Liver (tissue), 9 donors: ENCODE data around the gene STIM2. TPM values are rescaled to one million over a fixed set of nuclear protein-coding genes. Genes with fewer than 3 reads are reported as not detected.

ENCODE experiments used
- DNase-seq: peaks from one replicate; pipeline ENCODE4 v3.0.0-alpha.2; 2017; ENCODE audit warnings: low spot score
- H3K27ac ChIP-seq, 2 donors: one replicate each; pipeline ENCODE4 v1.7.0; 2013; ENCODE audit warnings: inconsistent platforms in 2 of 2, low read length in 2 of 2, control low read depth in 1 of 2, low read depth in 1 of 2, mild to moderate bottlenecking in 1 of 2
- H3K27me3 ChIP-seq, 4 donors: one replicate each; pipeline versions ENCODE4 v1.6.1 to v1.7.0; 2013; ENCODE audit warnings: low read length in 3 of 4, inconsistent platforms in 1 of 4, mild to moderate bottlenecking in 1 of 4, moderate library complexity in 1 of 4; ENCODE audit not compliant: control insufficient read depth in 4 of 4, insufficient read depth in 4 of 4
- H3K36me3 ChIP-seq, 4 donors: one replicate each; pipeline versions ENCODE4 v1.6.1 to v1.7.0; 2013; ENCODE audit warnings: low read length in 3 of 4, mild to moderate bottlenecking in 3 of 4, low read depth in 1 of 4, moderate library complexity in 1 of 4; ENCODE audit not compliant: control insufficient read depth in 4 of 4, insufficient read depth in 3 of 4
- H3K4me1 ChIP-seq, 4 donors: one replicate each; pipeline versions ENCODE4 v1.6.1 to v1.7.0; 2013; ENCODE audit warnings: low read length in 3 of 4, mild to moderate bottlenecking in 3 of 4, moderate library complexity in 1 of 4; ENCODE audit not compliant: control insufficient read depth in 4 of 4, insufficient read depth in 4 of 4
- H3K4me3 ChIP-seq, 3 donors: one replicate each; pipeline versions ENCODE4 v1.6.1 to v1.7.0; 2013; ENCODE audit warnings: low read length in 3 of 3, control low read depth in 1 of 3, low read depth in 1 of 3, mild to moderate bottlenecking in 1 of 3
- H3K9ac ChIP-seq, 2 donors: one replicate each; pipeline ENCODE4 v1.7.0; 2013; ENCODE audit warnings: low read length in 2 of 2, mild to moderate bottlenecking in 2 of 2, moderate library complexity in 2 of 2, control low read depth in 1 of 2, low read depth in 1 of 2
- H3K9me3 ChIP-seq, 4 donors: one replicate each; pipeline versions ENCODE4 v1.6.1 to v1.7.0; 2013; ENCODE audit warnings: low read length in 3 of 4; ENCODE audit not compliant: control insufficient read depth in 4 of 4
- CTCF ChIP-seq: fragments of 150-350 bp; IDR thresholded peaks from 2 replicates; pipeline ENCODE4 v1.5.1; 2017; ENCODE audit warnings: improper control_type of control experiment, low read depth, low read length; ENCODE audit not compliant: missing input control
- EGR1 ChIP-seq, 2 donors: IDR thresholded peaks; 2 replicates each; pipeline ENCODE4 v1.6.1; 2016 to 2018; ENCODE audit warnings: antibody characterized with exemption in 2 of 2, low read depth in 2 of 2
- FOXA1 ChIP-seq: IDR thresholded peaks from 2 replicates; pipeline ENCODE4 v1.6.1; 2016; ENCODE audit warnings: antibody characterized with exemption
- FOXA2 ChIP-seq: IDR thresholded peaks from 2 replicates; pipeline ENCODE4 v1.6.1; 2016; ENCODE audit warnings: antibody characterized with exemption
- GABPA ChIP-seq, 2 donors: IDR thresholded peaks in 1 of 2; conservative IDR thresholded peaks in 1 of 2; 2 replicates each; pipeline ENCODE4 v1.6.1; 2016; ENCODE audit warnings: antibody characterized with exemption in 2 of 2, mild to moderate bottlenecking in 1 of 2, moderate library complexity in 1 of 2
- HNF4A ChIP-seq, 2 donors: conservative IDR thresholded peaks; 2 replicates each; pipeline ENCODE4 v1.6.1; 2016; ENCODE audit warnings: antibody characterized with exemption in 2 of 2, mild to moderate bottlenecking in 2 of 2
- MAX ChIP-seq: IDR thresholded peaks from 2 replicates; pipeline ENCODE4 v1.6.1; 2016; ENCODE audit warnings: antibody characterized with exemption
- NR2F2 ChIP-seq: IDR thresholded peaks from 2 replicates; pipeline ENCODE4 v1.6.1; 2016; ENCODE audit warnings: antibody characterized with exemption
- RAD21 ChIP-seq, 2 donors: IDR thresholded peaks; 2 replicates each; pipeline ENCODE4 v1.6.1; 2016; ENCODE audit warnings: antibody characterized with exemption in 2 of 2, mild to moderate bottlenecking in 2 of 2
- REST ChIP-seq: IDR thresholded peaks from 2 replicates; pipeline ENCODE4 v1.6.1; 2016; ENCODE audit warnings: antibody characterized with exemption, mild to moderate bottlenecking
- RXRA ChIP-seq, 2 donors: IDR thresholded peaks; 2 replicates each; pipeline ENCODE4 v1.6.1; 2017 to 2018; ENCODE audit warnings: antibody characterized with exemption in 2 of 2, mild to moderate bottlenecking in 1 of 2
- SP1 ChIP-seq: IDR thresholded peaks from 2 replicates; pipeline ENCODE4 v1.6.1; 2018; ENCODE audit warnings: antibody characterized with exemption, mild to moderate bottlenecking
- TAF1 ChIP-seq: conservative IDR thresholded peaks from 2 replicates; pipeline ENCODE4 v1.6.1; 2016; ENCODE audit warnings: antibody characterized with exemption, mild to moderate bottlenecking
- YY1 ChIP-seq: IDR thresholded peaks from 2 replicates; pipeline ENCODE4 v1.6.1; 2016; ENCODE audit warnings: antibody characterized with exemption, mild to moderate bottlenecking
- WGBS: extraction: QIAGEN DNeasy Blood & Tissue Kit; methylation state at CpG from one replicate; pipeline ENCODE4 v1.1.7; 2013; 5-methylcytosine and 5-hydroxymethylcytosine counted together
- polyA plus RNA-seq, 2 donors: library from polyadenylated mRNA; stranded (reverse) in 1 of 2; unstranded in 1 of 2; fragments of 200-250 nt in 1 of 2; fragments of >200 nt in 1 of 2; fragmentation: Nextera tagmentation in 1 of 2; extraction: Ambion mirVana in 1 of 2; gene quantifications; one replicate each; pipeline versions ENCODE4 v1.2.1 to v1.2.3, GENCODE V29; 2013 to 2015
- total RNA-seq, 2 donors: library from RNA; depleted of rRNA; stranded (reverse); fragments of >200 nt; gene quantifications; one replicate each; pipeline ENCODE4 v1.2.3, GENCODE V29; 2014
- donor health status: healthy.
- donor health status: healthy.
- donor health status: healthy.
- donor health status: healthy.
- donor health status: healthy.

STIM2 gene
- total and polyA plus RNA-seq, 4 donors, result 5.4 to 11.1 (median 6.9) TPM

- peak overlapping the region; percentile 91 to 95 for H3K27ac ChIP-seq
- under 1% methylated on average over 65 of the region's 65 CpGs for WGBS
Observed at GRCh38 chr4:26857278-26858034, 3.2 kb upstream of the STIM2 start.

GRCh38 chr4:26858035-26858918 lies 2.4 kb upstream of the STIM2 start:
- Histone ChIP-seq H3K4me1 (peaks cover 5 to 39% (median 29%) of the 10 kb centered on the region in 4 donors), H3K4me3 (peak overlapping the region; percentile 72 to 91 (median 73)), H3K27ac (peak overlapping the region; percentile 91 to 95), H3K9me3 (no peaks in the 10 kb centered on the region), H3K9ac (peak overlapping the region; percentile 63 to 94), H3K27me3 (no peaks in the 10 kb centered on the region), H3K36me3 (no peaks in the 10 kb centered on the region)
- TF ChIP-seq MAX, result no peak
- no peak for TF ChIP-seq EGR1 (IDR thresholded peaks at IDR 0.05; ENCODE audit: low read depth in 2 of 2)
- TF ChIP-seq FOXA1, result no peak
- TF ChIP-seq NR2F2, result no peak
- TF ChIP-seq CTCF, result no peak
- TF ChIP-seq REST, result no peak
- DNase-seq, result no peak
- WGBS, result 17% methylated on average over 17 of the region's 17 CpGs

More at GRCh38 chr4:26857278-26858034, 3.2 kb upstream of the STIM2 start:
- Histone ChIP-seq H3K4me1 (peaks cover 5 to 32% (median 25%) of the 10 kb centered on the region in 4 donors), H3K9ac (peak overlapping the region; percentile 63 to 94), H3K4me3 (peak overlapping the region; percentile 72 to 91 (median 73)), H3K36me3 (no peaks in the 10 kb centered on the region), H3K27me3 (no peaks in the 10 kb centered on the region), H3K9me3 (no peaks in the 10 kb centered on the region)
- peak; percentile 87 for DNase-seq
- TF ChIP-seq GABPA (IDR thresholded peaks at IDR 0.05 in 1 of 2, conservative IDR thresholded peaks at IDR 0.05 in 1 of 2), result peak in 1 of 2 donors; percentile 73
- TF ChIP-seq RXRA (IDR thresholded peaks at IDR 0.05), result no peak
- no peak for TF ChIP-seq SP1
- TF ChIP-seq FOXA2, result no peak
- no peak for TF ChIP-seq FOXA1
- peak; percentile 91 for TF ChIP-seq EGR1 (IDR thresholded peaks at IDR 0.05; ENCODE audit: low read depth in 2 of 2)
- TF ChIP-seq RAD21 (IDR thresholded peaks at IDR 0.05), result peak in 1 of 2 donors; percentile 33
- TF ChIP-seq CTCF, result peak; percentile 19
- TF ChIP-seq YY1, result no peak
- no peak for TF ChIP-seq NR2F2
- no peak for TF ChIP-seq TAF1
- peak in 1 of 2 donors; percentile 29 for TF ChIP-seq HNF4A (conservative IDR thresholded peaks at IDR 0.05)
